HG03558 (cell line): ENCODE data around the gene EYA4.

Experiments
- ATAC-seq: cut with Tn5 transposase; IDR thresholded peaks from one replicate; pipeline ENCODE4 v1.9.1; 2021; ENCODE audit warnings: moderate number of reproducible peaks; ENCODE audit not compliant: unreplicated experiment; ENCODE audit errors: extremely low read depth

The EYA4 gene

DNA sequence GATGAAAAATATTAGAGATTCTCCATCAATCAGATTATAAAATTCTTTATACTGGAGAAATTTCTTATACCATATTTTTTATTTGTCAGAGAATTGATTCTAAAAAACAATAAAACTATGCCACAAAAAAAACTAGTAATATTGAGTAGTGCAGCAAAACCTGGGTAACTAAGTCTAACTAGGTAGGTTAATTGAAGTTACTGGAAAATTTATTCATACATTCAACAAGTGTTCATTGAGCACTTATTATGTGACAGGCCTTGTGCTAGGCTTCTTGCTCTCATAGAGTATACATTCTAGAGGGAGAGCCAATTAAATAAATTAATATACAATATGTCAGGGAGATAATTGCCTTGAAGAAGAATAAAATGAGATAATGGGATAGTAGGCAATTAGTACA is 189.4 kb downstream of the EYA4 start:
- no peak for ATAC-seq

DNA sequence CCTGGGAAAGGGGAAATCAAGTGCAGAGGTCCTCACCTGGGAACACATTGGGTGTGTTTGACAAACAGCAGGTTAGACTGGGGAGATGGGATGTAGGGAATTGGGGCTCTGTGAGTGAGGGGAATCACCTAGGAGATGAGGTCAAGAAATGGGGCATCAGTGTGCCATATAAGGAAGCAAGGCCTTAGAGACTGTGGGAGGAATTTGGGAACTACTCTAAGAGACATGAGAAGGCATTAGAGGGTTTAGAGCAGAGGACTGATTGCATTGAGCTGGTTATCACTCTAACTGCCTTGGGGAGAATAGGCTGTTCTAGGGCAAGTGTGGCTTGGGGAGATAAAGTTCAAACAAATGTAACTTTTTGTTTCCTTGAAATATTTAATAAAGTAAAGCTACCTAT is 189.9 kb downstream of the EYA4 start:
- no peak for ATAC-seq

DNA sequence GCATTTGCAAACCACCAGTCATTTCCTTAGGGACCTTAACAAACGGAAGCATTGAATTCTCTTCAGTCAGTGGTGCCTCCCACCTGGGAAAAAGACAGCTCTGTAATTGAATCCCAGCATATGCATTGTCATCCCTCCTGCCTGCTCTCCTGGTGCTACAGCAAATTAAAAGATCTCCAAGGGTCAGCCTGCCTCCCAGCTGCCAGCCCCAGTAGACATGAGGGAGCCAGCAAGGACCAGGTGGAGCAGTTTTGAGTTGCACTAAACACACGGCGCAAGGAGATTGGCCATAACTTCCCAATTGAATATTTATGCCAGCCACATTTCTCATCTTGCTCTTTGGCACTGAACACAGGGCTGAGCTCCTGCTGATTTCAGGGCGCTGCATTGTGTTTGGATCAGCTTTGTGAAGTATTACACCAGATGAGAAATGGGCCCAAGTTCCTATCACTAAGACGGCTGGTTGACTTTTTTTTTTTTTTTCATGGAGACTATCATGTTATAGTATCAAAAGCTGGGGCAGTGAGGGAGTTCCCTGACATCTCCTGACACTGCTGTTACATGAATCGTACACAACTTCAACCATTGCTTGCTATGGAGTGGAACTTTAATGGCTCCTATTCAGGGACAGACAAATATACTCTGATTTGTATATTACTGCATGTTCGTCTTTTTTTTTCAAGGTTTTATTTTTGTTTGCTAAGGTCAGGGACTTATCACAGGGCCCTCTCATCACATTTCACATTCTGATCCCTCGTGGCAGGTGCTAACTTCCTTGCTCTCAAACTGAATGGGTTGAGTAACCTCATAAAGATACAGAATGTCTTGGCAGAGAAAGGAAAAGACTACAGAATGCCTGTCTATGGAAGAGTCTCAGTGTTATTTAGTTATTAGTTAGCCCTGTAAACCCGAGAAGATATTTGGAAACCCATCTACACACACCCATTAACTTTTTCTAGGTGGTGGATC is 191.1 kb downstream of the EYA4 start:
- no peak for ATAC-seq

DNA sequence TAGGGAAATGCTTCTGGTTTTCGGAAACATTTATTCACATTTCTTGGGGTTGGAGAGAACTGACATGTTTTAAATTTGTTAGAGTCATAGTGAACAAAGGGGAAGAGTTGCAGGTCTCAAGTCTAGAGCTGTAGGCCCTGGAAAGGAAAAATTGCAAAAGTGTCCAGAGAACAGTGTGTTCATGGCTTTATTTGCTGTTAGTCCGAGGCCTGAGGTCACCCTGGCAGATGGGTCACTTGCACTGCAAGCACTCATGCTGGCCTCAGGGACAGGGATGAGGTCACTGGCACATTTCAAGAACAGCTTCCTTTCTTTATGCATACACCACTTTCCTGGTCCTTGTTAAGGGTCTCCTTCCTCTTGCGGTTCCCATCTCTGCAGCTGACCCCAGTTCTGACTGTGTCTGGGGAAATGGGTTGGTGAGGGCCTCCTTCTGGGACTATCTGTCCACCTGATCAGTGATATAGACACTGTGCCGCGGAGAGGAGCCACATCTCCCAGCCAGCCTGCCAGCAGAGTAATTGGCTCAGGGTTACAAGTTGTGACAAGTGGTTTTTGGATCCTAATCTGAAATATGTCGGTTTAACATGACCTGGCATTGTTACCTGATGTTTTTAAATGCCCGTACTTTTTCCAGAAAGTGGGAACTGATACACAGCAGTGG is 194.0 kb downstream of the EYA4 start:
- ATAC-seq, result no peak

DNA sequence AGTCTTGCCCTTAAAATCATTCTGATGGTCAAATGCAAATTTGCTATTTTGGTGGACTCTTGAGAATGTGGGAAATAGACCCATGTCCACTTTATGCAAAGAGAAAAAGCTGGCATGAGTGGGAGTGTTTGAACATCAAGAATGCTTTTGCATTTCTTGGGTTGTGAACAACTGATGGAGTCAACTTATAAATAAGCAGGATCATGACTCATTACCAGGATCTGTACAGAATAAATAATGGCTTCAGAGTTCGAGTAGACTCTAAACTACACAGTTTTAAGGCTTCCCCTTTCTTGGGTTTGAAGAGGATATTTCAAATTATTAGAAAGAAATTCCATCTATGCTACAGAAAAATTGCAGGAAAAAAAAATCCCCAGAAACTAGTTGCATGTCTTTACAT is 195.5 kb downstream of the EYA4 start:
- ATAC-seq, result no peak

DNA sequence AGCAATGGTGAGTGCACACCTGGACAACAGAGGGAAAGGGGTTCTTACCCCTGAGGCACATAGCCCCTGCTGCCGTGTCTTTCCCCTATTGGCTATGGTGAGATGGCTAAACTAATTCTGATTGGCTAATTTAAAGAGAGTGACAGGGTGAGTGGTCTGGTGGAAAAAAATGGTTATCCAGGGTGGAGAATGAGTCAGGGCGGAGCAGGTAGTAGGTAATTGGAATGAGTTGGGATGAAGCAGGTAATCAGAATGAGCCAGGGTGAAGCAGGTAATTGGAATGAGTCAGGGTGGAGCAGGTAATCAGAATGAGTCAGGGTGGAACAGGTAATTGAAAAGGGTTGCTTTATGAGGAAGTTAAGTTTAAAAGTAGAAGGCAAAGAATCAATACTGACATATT is 200.3 kb downstream of the EYA4 start:
- no peak for ATAC-seq

DNA sequence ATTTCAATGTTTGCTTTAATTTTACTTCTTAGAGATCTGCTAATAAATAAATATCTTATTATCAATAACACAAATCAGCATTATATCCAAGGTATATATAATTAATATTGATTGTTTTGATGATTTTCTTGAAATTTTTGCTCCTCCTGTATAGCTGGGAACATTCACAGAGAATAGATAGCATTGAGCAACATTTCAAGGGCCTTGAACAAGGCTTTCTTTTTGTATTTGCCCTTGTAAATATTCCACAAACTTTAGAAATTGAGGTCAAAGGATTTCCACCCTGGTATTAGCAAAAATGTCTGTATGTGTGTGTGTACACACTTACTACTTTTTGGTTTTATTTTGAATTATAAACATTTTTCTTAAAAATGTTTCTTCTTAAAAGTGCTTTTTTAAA is 205.6 kb downstream of the EYA4 start:
- no peak for ATAC-seq

DNA sequence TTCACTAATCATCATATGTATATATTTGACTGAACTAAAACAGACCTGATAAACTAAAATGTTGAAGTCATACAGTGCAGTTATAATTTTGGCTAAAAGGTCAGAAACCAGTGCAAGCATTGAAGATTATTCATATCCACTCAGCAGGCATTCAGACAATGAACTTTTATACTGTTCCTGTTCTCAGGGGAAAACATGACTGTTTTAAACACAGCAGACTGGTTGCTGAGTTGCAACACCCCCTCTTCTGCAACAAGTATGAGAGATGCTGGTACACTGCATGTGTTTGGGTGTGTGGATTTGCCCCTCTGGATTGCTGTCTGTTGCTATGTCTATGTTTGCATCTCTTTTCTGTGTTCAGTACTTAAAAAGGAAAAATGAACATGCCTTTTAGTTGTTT is 206.8 kb downstream of the EYA4 start:
- ATAC-seq, result no peak

DNA sequence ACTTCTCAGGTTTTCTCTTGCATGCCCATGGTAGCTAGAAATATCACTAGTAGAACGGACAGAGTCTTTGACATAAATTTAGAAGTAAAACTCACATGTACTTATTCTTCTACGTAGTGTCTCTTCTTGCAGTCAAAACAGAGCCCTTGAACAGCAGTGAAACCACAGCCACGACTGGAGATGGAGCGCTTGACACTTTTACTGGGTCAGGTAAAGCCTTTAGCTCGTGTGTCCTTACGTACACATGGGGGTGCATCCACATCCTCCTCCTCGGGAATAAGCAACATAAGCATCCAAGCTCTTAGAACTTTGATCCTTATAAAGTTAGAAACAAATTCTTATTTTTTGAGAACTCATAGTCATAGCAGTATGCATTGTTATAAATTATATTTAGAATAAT is 215.3 kb downstream of the EYA4 start:
- ATAC-seq, result no peak

DNA sequence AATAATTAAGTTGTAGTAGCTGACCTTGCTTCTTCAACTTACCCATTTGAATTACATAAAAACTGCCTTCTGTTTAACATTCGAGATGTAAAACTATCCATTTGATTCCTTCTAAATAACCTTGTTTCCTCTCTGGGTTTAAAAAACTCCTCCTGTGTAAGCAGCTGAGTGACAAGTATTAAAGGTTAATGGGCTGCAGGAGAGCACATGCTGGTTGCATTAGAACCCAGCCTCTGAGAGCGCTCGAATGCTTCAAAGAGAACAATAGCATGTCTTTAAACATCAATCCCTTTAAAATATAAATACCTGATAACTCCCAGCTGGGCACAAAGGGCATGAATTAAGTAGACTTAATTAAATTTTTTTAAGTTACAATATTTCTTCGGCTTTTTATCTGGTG is 215.8 kb downstream of the EYA4 start:
- no peak for ATAC-seq

DNA sequence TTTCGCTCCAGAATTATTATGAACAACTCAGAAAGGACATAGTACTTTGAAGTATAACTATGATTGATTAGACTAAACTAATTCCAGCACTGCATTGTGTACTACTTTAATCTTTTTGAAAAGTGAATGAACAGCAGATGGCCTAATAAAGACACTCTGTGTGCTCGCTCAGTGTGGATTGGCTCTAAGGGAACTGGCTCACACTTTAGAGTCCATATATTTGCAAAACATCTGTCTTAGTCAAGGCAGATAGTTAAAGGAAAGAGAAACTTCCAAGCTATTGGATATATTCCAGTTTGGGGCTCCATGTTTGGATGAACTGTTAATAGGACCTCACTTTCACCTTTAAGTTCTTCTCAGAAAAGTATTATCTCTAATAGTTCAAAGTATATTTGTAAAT is 218.9 kb downstream of the EYA4 start:
- no peak for ATAC-seq

DNA sequence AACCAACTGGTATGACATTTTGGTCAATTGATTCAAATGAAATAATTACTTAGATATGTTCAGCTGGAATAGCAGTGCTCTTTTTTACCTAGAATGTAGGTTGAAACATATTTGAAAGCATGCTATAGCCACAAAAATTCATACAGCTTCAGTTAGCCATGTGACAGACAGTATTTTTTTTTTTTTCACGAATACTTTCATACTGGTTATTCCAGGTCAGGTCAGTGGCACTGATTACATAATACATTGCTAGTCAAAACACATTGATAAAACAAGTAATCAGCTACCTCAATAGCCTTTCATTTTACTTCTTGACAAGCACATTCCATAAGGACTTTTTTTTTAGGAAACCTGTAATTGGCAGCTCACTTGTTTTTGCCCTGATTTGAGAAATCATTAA is 222.6 kb downstream of the EYA4 start:
- ATAC-seq, result no peak

DNA sequence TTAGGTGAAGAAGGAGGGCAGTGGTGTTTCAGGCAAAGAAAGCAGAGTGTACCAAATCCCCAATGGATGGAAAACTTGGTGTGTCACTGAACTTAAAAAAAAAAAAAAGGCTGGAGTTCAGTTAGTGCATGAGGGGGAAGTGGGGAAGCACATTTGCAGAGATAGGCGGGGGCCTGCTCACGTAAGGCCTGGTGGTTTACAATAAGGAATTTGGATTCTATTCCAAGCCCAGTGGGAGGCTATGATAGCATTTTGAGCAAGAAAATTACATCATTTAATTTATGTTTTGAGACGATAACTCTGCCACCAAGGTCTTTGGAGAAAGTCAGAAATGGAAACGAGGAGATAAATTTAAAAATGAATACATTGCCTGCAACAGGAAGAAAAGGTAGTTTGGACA is 225.5 kb downstream of the EYA4 start:
- no peak for ATAC-seq

DNA sequence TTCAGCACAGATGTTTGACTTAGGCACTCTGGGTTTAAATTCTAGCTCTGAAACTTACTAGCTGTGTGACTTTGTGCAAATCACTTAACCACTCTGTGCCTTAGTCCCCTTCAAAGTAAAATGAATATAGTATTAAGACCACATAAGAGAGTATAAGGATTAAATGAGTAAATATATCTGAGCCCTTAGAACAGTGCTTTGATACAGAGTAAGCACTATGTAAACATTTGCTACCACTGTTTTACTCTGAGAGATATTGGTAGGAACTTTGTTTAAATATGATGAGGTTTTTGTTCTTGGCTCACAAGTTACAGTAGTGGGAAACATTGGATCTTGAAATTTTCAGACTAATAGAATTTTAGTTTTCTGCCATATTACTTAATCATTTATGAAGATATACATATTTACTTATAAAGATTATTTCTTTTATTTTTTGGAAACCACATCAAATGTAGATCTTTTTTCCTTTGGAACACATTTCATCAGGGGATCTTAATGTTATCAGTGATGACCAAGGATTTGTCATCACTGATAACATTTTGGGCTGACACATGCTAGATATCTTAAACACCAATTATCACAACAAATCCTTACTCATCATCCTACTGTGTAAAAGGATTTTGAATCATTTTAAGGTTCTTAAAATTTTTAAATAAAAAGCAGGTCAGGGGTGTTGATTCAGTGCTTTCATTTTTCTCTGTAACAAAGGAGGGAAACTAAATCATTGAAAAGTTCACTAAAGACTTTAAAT is 226.2 kb downstream of the EYA4 start:
- ATAC-seq, result no peak

DNA sequence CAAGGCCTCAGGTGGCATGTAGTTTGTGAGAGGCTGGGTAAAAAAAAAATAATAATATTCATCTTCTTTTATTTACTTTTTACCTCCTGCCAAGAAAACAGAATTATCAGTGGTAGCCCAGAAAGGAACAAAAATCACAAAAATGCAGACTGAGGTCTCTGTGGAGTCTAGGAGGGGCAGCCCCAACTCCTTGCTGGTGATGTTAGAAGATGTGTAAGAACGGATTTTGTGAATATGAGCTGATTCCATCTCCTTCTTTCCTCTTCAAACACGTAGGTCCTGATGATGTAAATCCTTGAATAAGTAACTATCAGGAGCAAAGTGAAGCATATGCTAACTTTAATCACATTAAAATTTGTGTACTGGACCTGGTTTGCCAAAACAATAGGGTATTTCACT is 226.8 kb downstream of the EYA4 start:
- no peak for ATAC-seq

DNA sequence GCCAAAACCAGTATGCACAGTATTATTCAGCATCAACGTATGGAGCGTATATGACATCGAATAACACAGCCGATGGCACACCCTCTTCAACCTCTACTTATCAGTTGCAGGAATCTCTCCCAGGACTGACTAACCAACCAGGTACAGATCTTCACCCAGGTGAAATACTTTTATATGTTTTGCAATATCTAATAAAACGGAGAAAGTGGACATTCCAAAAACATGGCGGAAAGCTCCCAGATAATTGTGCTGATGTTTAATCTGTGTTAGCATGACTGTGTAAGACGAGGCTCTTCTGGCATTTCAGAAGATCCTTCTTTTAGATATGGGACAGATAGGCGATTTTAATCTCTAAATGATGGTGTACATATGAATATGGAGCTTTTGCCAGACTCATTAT is 227.4 kb downstream of the EYA4 start:
- ATAC-seq, result no peak

DNA sequence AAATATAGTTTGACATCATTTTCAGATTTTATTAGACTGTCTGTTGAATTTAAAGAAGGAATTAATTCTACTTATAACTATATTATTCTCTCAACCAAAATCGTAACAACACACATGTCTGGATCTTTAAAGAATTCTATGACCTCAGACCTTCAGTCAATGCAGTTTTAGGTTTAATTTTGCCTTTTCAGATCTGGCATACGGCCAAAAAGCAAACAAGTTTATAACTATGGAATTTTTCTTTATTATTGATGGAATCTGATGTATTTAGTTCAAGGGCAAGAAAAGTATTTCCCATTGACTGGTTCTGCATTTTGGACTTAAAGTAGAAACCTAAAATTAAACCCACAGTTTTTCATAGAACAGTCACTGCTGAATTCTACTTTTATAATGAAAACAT is 233.4 kb downstream of the EYA4 start:
- ATAC-seq, result no peak

DNA sequence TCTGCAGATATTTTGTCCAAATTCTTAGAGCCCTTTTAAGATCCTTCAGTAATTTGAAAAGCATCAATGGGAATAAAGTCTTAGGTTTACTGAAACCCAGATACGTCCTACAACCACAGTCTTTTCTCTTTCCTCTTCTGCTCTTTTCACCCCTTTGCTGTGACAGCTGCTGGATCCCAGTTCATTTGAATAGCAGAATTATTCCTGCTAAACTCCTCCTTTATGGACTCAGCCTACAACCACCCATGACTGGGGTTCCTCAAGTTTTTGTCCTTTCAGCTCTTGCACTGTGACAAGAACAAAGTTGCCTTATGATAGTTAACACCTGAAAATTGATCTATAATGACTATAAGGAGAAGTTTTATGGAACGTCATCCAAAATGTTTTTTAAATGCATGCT is 237.5 kb downstream of the EYA4 start:
- ATAC-seq, result no peak

DNA sequence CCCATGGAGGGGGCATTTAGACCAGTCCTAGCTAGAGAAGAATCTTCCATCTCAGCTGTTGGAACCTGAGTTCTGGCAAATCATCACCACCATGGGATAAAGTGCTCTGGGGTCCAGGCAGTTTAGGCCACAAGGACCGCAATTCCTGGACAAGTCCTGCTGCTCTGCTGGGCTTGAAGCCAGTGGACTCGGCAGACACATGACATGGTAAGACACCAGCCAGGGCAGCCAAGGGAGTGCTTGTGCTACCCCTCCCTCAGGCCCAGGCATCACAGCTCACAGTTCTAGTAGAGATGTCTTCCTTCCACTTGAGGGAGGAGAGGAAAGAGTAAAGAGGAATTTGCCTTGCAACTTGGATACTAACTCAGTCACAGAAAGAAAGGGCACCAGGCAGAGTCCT is 246.0 kb downstream of the EYA4 start:
- ATAC-seq, result no peak

DNA sequence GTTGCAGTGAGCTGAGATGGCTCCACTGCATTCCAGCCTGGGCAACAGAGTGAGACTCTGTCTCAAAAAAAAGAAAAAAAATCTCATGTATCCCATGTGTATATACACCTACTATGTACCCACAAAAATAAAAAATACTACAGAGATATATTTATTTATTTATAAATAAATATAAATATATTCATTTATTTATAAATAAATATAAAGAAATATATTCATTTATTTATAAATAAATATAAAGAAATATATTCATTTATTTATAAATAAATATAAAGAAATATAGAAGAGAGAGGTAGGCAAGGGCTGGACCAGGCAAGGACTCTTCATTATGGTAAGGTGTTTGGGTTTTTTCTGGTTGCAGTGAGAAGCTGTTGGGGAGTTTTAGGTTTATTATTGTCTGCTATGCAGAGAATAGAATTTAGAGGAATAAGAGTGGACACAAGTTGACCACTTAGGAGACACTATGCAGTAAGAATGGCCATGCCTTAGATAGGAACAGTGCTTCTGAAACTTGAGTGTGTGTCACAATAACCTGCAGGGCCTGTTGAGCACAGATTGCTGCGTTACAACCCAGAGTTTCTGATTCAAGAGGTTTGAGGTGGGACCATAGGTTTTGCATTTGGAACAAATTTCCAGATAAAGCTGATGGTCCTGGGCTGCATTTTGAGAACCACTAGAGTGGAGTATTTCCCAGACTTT is 254.2 kb downstream of the EYA4 start:
- ATAC-seq, result no peak

DNA sequence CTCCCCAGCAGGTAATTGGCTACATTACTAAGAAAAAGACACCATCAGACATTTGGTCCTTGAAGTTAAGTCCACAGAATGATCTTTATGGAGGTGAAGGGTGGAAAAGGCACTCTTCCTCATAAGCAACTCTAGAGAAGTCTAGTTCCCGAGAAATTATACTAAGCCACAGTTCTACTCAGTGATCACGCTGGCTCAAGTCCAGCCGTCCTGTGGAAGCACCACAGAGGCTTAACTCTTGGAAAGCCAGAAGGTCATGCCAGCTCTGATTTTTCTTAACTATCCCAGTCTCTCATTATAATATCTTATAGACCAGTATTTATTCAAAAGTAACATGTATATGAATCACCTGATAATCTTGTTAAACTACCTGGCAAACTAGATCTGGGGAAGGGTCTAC is 258.5 kb downstream of the EYA4 start:
- ATAC-seq, result no peak
